Smooth muscle cell (in vitro differentiated cells): ENCODE measurements around the gene GALNT9. TPM values are rescaled to one million over a fixed set of nuclear protein-coding genes. Genes with fewer than 3 reads are reported as not detected.

Experiments used
- DNase-seq: peaks from one replicate; lab custom pipeline; 2025; ENCODE audit not compliant: unreplicated experiment; lab: John Stamatoyannopoulos, UW
- H2AFZ ChIP-seq: fragments of 200-600 bp; sonication (generic); 2 replicates; pipeline ENCODE4 v1.6.0; 2016; ENCODE audit warnings: antibody characterized with exemption, low read depth, mild to moderate bottlenecking
- H3F3A ChIP-seq: fragments of 200-600 bp; sonication (generic); 2 replicates; pipeline ENCODE4 v1.6.0; 2017; ENCODE audit warnings: antibody characterized with exemption, low read depth
- H3K27ac ChIP-seq: fragments of 200-600 bp; sonication (generic); 2 replicates; pipeline ENCODE4 v1.5.1; 2016; ENCODE audit warnings: low read depth, mild to moderate bottlenecking
- H3K27me3 ChIP-seq: fragments of 200-600 bp; sonication (generic); 2 replicates; pipeline ENCODE4 v1.6.1; 2016; ENCODE audit warnings: low read depth, mild to moderate bottlenecking
- H3K36me3 ChIP-seq: fragments of 200-600 bp; sonication (generic); 2 replicates; pipeline ENCODE4 v1.5.1; 2016; ENCODE audit warnings: low read depth
- H3K4me1 ChIP-seq: fragments of 200-600 bp; sonication (generic); 2 replicates; pipeline ENCODE4 v1.5.1; 2016; ENCODE audit warnings: low read depth
- H3K4me2 ChIP-seq: fragments of 200-600 bp; sonication (generic); 2 replicates; pipeline ENCODE4 v1.6.0; 2016; ENCODE audit warnings: mild to moderate bottlenecking
- H3K4me3 ChIP-seq: fragments of 200-600 bp; sonication (generic); 2 replicates; pipeline ENCODE4 v1.5.1; 2016; ENCODE audit warnings: mild to moderate bottlenecking
- H3K79me2 ChIP-seq: fragments of 200-600 bp; sonication (generic); 2 replicates; pipeline ENCODE4 v1.6.0; 2016; ENCODE audit warnings: low read depth, mild to moderate bottlenecking
- H3K9ac ChIP-seq: fragments of 200-600 bp; sonication (generic); 2 replicates; pipeline ENCODE4 v1.6.0; 2016; ENCODE audit warnings: low read depth
- H3K9me3 ChIP-seq: fragments of 200-600 bp; sonication (generic); replicated peaks from 2 replicates; pipeline ENCODE4 v1.5.1; 2016; ENCODE audit warnings: low read depth
- H4K20me1 ChIP-seq: fragments of 200-600 bp; sonication (generic); 2 replicates; pipeline ENCODE4 v1.6.0; 2016; ENCODE audit warnings: low read depth
- CTCF ChIP-seq: fragments of 200-600 bp; sonication (generic); IDR thresholded peaks from 2 replicates; pipeline ENCODE4 v1.5.1; 2017; ENCODE audit warnings: borderline replicate concordance, mild to moderate bottlenecking, antibody characterized with exemption; ENCODE audit not compliant: insufficient read depth, poor library complexity, severe bottlenecking
- WGBS: methylation state at CpG from one replicate; pipeline ENCODE4 v1.1.7; 2016; ENCODE audit warnings: low lambda C conversion rate; 5-methylcytosine and 5-hydroxymethylcytosine counted together
- polyA plus RNA-seq: library from polyadenylated mRNA; unstranded; fragments of >200 nt; fragmentation: Nextera tagmentation; extraction: Ambion mirVana; gene quantifications from 2 replicates; pipeline ENCODE4 v1.2.1, GENCODE V29; 2016
- small RNA-seq: library from RNA; depleted of rRNA; stranded (forward); fragments of <200 nt; gene quantifications from one replicate; pipeline ENCODE3, GENCODE V24; 2014
- total RNA-seq: library from RNA; depleted of rRNA; stranded (reverse); fragments of >200 nt; gene quantifications from 2 replicates; pipeline ENCODE4 v1.2.3, GENCODE V29; 2014

GALNT9 gene
- total and polyA plus RNA-seq, 2 experiments from 2014 or later = 1.1 TPM; not detected in 1

- Histone ChIP-seq H4K20me1 (peaks cover 3% of the 10 kb centered on the region), H3F3A (no peaks in the 10 kb centered on the region), H3K4me3 (no peak overlapping the region), H3K27ac (no peak overlapping the region), H3K4me2 (no peak overlapping the region), H3K36me3 (no peaks in the 10 kb centered on the region), H3K79me2 (peaks cover 11% of the 10 kb centered on the region), H3K9me3 (no peaks in the 10 kb centered on the region), H3K9ac (no peak overlapping the region), H3K4me1 (peaks cover 6% of the 10 kb centered on the region), H2AFZ (no peak overlapping the region), H3K27me3 (no peaks in the 10 kb centered on the region)
- 94% methylated on average over 8 of the region's 41 CpGs for WGBS
- DNase-seq = no peak
- no peak for TF ChIP-seq CTCF
These were observed 180.9 kb downstream of the GALNT9 start for GRCh38 chr12:132148368-132149045.

- no peak overlapping the region for H3K27ac ChIP-seq
- H3K36me3 ChIP-seq = no peaks in the 10 kb centered on the region
- no peak for TF ChIP-seq CTCF
- WGBS = 96% methylated on average over 38 of the region's 38 CpGs
- no peak overlapping the region for H2AFZ ChIP-seq
- no peaks in the 10 kb centered on the region for H3K9me3 ChIP-seq
- no peak overlapping the region for H3K9ac ChIP-seq
- no peak overlapping the region for H3K4me2 ChIP-seq
- DNase-seq = no peak
- H3K79me2 ChIP-seq = peaks cover 13% of the 10 kb centered on the region
- no peak overlapping the region for H3K4me3 ChIP-seq
- H3F3A ChIP-seq = no peaks in the 10 kb centered on the region
- no peaks in the 10 kb centered on the region for H3K27me3 ChIP-seq
- peaks cover 6% of the 10 kb centered on the region for H4K20me1 ChIP-seq
- peaks cover 11% of the 10 kb centered on the region for H3K4me1 ChIP-seq
These were observed 181.7 kb downstream of the GALNT9 start for GRCh38 chr12:132147423-132148367.

GRCh38 chr12:132146772-132147422, 182.5 kb downstream of the GALNT9 start:
- no peak overlapping the region for H3K9ac ChIP-seq
- TF ChIP-seq CTCF = no peak
- no peaks in the 10 kb centered on the region for H3K27me3 ChIP-seq
- H2AFZ ChIP-seq = no peak overlapping the region
- H3K4me3 ChIP-seq = no peak overlapping the region
- H4K20me1 ChIP-seq = peaks cover 6% of the 10 kb centered on the region
- WGBS = 99% methylated on average over 19 of the region's 19 CpGs
- H3K79me2 ChIP-seq = peaks cover 13% of the 10 kb centered on the region
- DNase-seq = no peak
- H3K36me3 ChIP-seq = no peaks in the 10 kb centered on the region
- no peaks in the 10 kb centered on the region for H3F3A ChIP-seq
- H3K4me1 ChIP-seq = peaks cover 11% of the 10 kb centered on the region
- H3K9me3 ChIP-seq = no peaks in the 10 kb centered on the region
- no peak overlapping the region for H3K27ac ChIP-seq
- H3K4me2 ChIP-seq = no peak overlapping the region

Small RNA genes lying within 50 kb of the gene (small RNA-seq; reads per million reads assigned to genes)
- gene AC138466.3 = 0.18 reads per million

Other genes starting within 250 kb of the GALNT9 start
- 1.6 and 5.2 TPM in 2 replicates for gene DDX51, start 185.3 kb downstream of the GALNT9 start, total RNA-seq
- gene DDX51, start 185.3 kb downstream of the GALNT9 start, polyA plus RNA-seq = 12.5 and 15.1 TPM in 2 replicates
- 6.2 and 9.8 TPM in 2 replicates for gene NOC4L, start 185.1 kb downstream of the GALNT9 start, total RNA-seq
- 39.9 and 42.2 TPM in 2 replicates for gene NOC4L, start 185.1 kb downstream of the GALNT9 start, polyA plus RNA-seq
- gene FBRSL1, start 160.6 kb upstream of the GALNT9 start, total RNA-seq = 2.3 and 7.9 TPM in 2 replicates
- gene FBRSL1, start 160.6 kb upstream of the GALNT9 start, polyA plus RNA-seq = 17.6 and 31.4 TPM in 2 replicates